ENCODE data around the gene PLSCR5. TPM values are rescaled to one million over a fixed set of nuclear protein-coding genes. Genes with fewer than 3 reads are reported as not detected.

Gene PLSCR5
- polyA plus RNA-seq, 3 donors, result not detected

DNA sequence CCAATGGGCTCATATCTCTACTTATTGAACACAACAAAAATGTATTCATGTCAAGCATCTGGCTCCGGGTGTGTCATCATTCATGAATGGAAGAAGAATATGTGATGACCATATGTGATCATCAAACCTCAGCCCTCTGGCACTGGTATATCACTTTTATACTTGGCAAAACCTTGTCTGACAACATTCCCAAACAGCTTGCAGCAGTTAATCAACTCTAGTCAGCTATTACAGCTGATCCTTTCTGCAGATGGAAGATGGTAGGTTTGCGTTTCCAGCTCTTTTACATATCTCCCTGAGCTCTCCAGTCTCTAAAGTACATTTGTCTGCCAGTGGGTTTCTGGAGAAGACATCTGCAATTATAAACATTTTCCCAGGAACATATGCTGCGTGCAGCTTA, 6.6 kb downstream of the PLSCR5 start:
- no peak overlapping the region for H2AFZ ChIP-seq (ENCODE audit: insufficient read depth, low read depth, low read length, poor library complexity, severe bottlenecking)
- TF ChIP-seq, protein P1, sequence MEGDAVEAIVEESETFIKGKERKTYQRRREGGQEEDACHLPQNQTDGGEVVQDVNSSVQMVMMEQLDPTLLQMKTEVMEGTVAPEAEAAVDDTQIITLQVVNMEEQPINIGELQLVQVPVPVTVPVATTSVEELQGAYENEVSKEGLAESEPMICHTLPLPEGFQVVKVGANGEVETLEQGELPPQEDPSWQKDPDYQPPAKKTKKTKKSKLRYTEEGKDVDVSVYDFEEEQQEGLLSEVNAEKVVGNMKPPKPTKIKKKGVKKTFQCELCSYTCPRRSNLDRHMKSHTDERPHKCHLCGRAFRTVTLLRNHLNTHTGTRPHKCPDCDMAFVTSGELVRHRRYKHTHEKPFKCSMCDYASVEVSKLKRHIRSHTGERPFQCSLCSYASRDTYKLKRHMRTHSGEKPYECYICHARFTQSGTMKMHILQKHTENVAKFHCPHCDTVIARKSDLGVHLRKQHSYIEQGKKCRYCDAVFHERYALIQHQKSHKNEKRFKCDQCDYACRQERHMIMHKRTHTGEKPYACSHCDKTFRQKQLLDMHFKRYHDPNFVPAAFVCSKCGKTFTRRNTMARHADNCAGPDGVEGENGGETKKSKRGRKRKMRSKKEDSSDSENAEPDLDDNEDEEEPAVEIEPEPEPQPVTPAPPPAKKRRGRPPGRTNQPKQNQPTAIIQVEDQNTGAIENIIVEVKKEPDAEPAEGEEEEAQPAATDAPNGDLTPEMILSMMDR (IDR thresholded peaks at IDR 0.05), result no peak
- Mint-ChIP-seq H3K4me1 (no peaks in the 10 kb centered on the region), H3K4me3 (no peak overlapping the region), H3K27ac (no peak overlapping the region), H3K27me3 (ENCODE audit: low read depth in 3 of 3) (peaks cover 0 to 5% (median 1%) of the 10 kb centered on the region in 3 donors), H3K9me3 (no peaks in the 10 kb centered on the region), H3K36me3 (no peaks in the 10 kb centered on the region)
- H3K27ac ChIP-seq (ENCODE audit: low read depth in 1 of 2, low read length in 2 of 2), result no peak overlapping the region
- intact Hi-C loops (cut with micrococcal nuclease), result no loop called here
- no peaks in the 10 kb centered on the region for H3K27me3 ChIP-seq (ENCODE audit: control insufficient read depth in 2 of 2, insufficient read depth in 2 of 2, low read length in 2 of 2)
- no peak overlapping the region for H3K4me3 ChIP-seq (replicated peaks in 1 of 3; ENCODE audit: low read depth in 2 of 3, low read length in 3 of 3)
- no CpG with 5 or more reads among the region's 3 CpGs for WGBS (ENCODE audit: insufficient coverage)
- no peaks in the 10 kb centered on the region for H4K20me1 ChIP-seq (ENCODE audit: insufficient read depth, low read length)
- H3K79me2 ChIP-seq (ENCODE audit: insufficient read depth, low read length), result no peaks in the 10 kb centered on the region
- no peaks in the 10 kb centered on the region for H3K4me1 ChIP-seq (ENCODE audit: control insufficient read depth in 1 of 2, insufficient read depth in 2 of 2, low read length in 2 of 2)
- no peaks in the 10 kb centered on the region for H3K9me3 ChIP-seq (replicated peaks in 1 of 2; ENCODE audit: control insufficient read depth in 1 of 2, insufficient read depth in 1 of 2, low read length in 2 of 2)
- no peaks in the 10 kb centered on the region for H3K36me3 ChIP-seq (replicated peaks in 1 of 2; ENCODE audit: control insufficient read depth in 1 of 2, insufficient read depth in 2 of 2, low read length in 2 of 2)
- H3K4me2 ChIP-seq (replicated peaks; ENCODE audit: extremely low read depth, low read length, poor library complexity, severe bottlenecking), result no peak overlapping the region
- DNase-seq, result no peak
- no peak overlapping the region for H3K9ac ChIP-seq (ENCODE audit: insufficient read depth, low read length, poor library complexity, severe bottlenecking)

DNA sequence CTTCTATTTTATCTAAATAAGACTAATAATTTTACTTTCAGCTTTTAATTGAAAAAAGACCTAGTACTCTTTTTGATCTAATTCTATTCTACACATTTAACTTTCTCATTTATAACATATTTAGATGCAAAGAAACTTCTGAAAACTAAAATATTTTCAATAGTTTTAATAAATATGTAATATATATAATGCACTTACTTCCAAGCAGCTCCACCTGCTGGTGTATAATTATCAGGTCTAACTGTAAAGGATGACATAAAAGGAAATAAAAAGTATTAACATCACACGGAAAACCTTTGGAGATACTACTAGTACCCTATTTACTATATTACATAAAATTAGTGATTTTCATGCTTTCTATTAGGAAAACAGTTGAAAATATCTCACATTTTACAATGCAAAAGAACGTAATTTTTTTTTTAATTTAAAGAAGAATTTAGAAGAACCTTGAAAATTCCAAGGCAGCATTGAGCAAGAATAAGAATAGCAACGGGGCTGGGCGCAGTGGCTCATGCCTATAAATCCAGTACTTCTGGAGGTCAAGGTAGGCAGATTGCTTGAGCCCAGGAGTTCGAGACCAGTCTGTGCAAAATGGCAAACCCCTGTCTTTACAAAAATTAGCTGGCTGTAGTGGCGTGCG, 10.2 kb downstream of the PLSCR5 start:
- H3K27me3 ChIP-seq (ENCODE audit: control insufficient read depth in 2 of 2, insufficient read depth in 2 of 2, low read length in 2 of 2), result no peaks in the 10 kb centered on the region
- DNase-seq, result peak in 1 of 3 donors; percentile 7
- peaks cover 0 to 2% (median 1%) of the 10 kb centered on the region in 3 donors for H3K27me3 Mint-ChIP-seq (ENCODE audit: low read depth in 3 of 3)
- H3K4me3 ChIP-seq (replicated peaks in 1 of 3; ENCODE audit: low read depth in 2 of 3, low read length in 3 of 3), result no peak overlapping the region
- H4K20me1 ChIP-seq (ENCODE audit: insufficient read depth, low read length), result no peaks in the 10 kb centered on the region
- no peaks in the 10 kb centered on the region for H3K79me2 ChIP-seq (ENCODE audit: insufficient read depth, low read length)
- WGBS (ENCODE audit: insufficient coverage), result 83% methylated on average over 2 of the region's 7 CpGs
- no peaks in the 10 kb centered on the region for H3K36me3 Mint-ChIP-seq
- H3K4me1 ChIP-seq (ENCODE audit: control insufficient read depth in 1 of 2, insufficient read depth in 2 of 2, low read length in 2 of 2), result no peaks in the 10 kb centered on the region
- no peak overlapping the region for H3K27ac ChIP-seq (ENCODE audit: low read depth in 1 of 2, low read length in 2 of 2)
- H3K9ac ChIP-seq (ENCODE audit: insufficient read depth, low read length, poor library complexity, severe bottlenecking), result no peak overlapping the region
- H3K4me2 ChIP-seq (replicated peaks; ENCODE audit: extremely low read depth, low read length, poor library complexity, severe bottlenecking), result no peak overlapping the region
- no peak overlapping the region for H2AFZ ChIP-seq (ENCODE audit: insufficient read depth, low read depth, low read length, poor library complexity, severe bottlenecking)
- no peaks in the 10 kb centered on the region for H3K9me3 Mint-ChIP-seq
- H3K4me1 Mint-ChIP-seq, result no peaks in the 10 kb centered on the region
- no peaks in the 10 kb centered on the region for H3K9me3 ChIP-seq (replicated peaks in 1 of 2; ENCODE audit: control insufficient read depth in 1 of 2, insufficient read depth in 1 of 2, low read length in 2 of 2)
- TF ChIP-seq, protein P1 (IDR thresholded peaks at IDR 0.05), result peak; percentile 47
- no peak overlapping the region for H3K27ac Mint-ChIP-seq
- no peak overlapping the region for H3K4me3 Mint-ChIP-seq
- H3K36me3 ChIP-seq (replicated peaks in 1 of 2; ENCODE audit: control insufficient read depth in 1 of 2, insufficient read depth in 2 of 2, low read length in 2 of 2), result no peaks in the 10 kb centered on the region
- intact Hi-C loops (cut with micrococcal nuclease), result no loop called here

Data from CD14-positive monocyte (primary cell).